ENCODE data around the gene SMYD3. TPM values are rescaled to one million over a fixed set of nuclear protein-coding genes. Genes with fewer than 3 reads are reported as not detected.

SMYD3 gene
- total and polyA plus RNA-seq, 10 of the 15 experiments (the other 5 are each of a cell fraction or from before 2014, with no cell fraction given), result 18.3 to 54.0 (median 24.8) TPM

GRCh38 chr1:246554201-246554600, 47.1 kb upstream of the SMYD3 start:
- DNase-seq (ENCODE audit: low read depth, low spot score) (no peak), FAIRE-seq (no peak), ATAC-seq (no peak)
- ChIA-PET CTCF (interaction anchor here (0.7 to 1.0 kb wide), 2 partner anchors 9 to 57 kb away, joined by 3 read pairs; no protein-coding TSS in a partner anchor), RAD21 (ENCODE audit: unreplicated experiment) (no interaction called here), POLR2A (interaction anchor here (0.7 kb wide), 1 partner anchor 175 kb away, joined by 3 read pairs; no protein-coding TSS in a partner anchor), SMC1A (ENCODE audit: uncharacterized antibody, unreplicated experiment) (no interaction called here)
- 100% methylated on average over 16 of the region's 16 CpGs for WGBS (ENCODE audit: insufficient coverage, insufficient replicate concordance, low lambda C conversion rate, missing lambda C conversion rate)
- H3K36me3 ChIP-seq (ENCODE audit: control insufficient read depth in 2 of 2, insufficient read depth in 2 of 2, low read length in 1 of 2), result peaks cover 9 to 17% of the 10 kb centered on the region in 2 experiments
- H3K27me3 ChIP-seq (replicated peaks in 1 of 2; ENCODE audit: control insufficient read depth in 2 of 2, insufficient read depth in 2 of 2, low read length in 1 of 2), result no peaks in the 10 kb centered on the region
- no peaks in the 10 kb centered on the region for H3K4me1 ChIP-seq (ENCODE audit: control insufficient read depth, insufficient read depth, low read length)
- no peak overlapping the region for H3K4me2 ChIP-seq (ENCODE audit: control insufficient read depth, insufficient read depth)
- H3K4me3 ChIP-seq, result no peak overlapping the region
- no peak overlapping the region for H3K9ac ChIP-seq (ENCODE audit: control insufficient read depth, insufficient read depth, low read length)
- no TSS peak for BruUV-seq (replicated peaks)
- H3K9me3 ChIP-seq (replicated peaks; ENCODE audit: control insufficient read depth, insufficient read depth, low read length), result no peaks in the 10 kb centered on the region
- in situ Hi-C loops (cut with MboI), result no loop called here
- TF ChIP-seq EGR1 (IDR thresholded peaks at IDR 0.05; ENCODE audit: borderline replicate concordance in 1 of 2, low read depth in 2 of 2, low read length in 2 of 2) (no peak), SMC3 (IDR thresholded peaks at IDR 0.05; ENCODE audit: borderline replicate concordance, low read length) (no peak), CBX5 (IDR thresholded peaks at IDR 0.05; ENCODE audit: low read depth) (no peak), CREM (IDR thresholded peaks at IDR 0.05; ENCODE audit: low read depth) (no peak)
- intact Hi-C loops (cut with micrococcal nuclease; ENCODE audit: unreplicated experiment), result no loop called here
- H3K79me2 ChIP-seq (ENCODE audit: control insufficient read depth, insufficient read depth, low read length), result no peaks in the 10 kb centered on the region; the same call in 1 of the 2 replicates
- no peak overlapping the region for H3K27ac ChIP-seq (ENCODE audit: control insufficient read depth, insufficient read depth)
- no peaks in the 10 kb centered on the region for H4K20me1 ChIP-seq (ENCODE audit: control insufficient read depth, insufficient read depth)
- H2AFZ ChIP-seq (ENCODE audit: control insufficient read depth, low read depth, low read length), result no peak overlapping the region

DNA sequence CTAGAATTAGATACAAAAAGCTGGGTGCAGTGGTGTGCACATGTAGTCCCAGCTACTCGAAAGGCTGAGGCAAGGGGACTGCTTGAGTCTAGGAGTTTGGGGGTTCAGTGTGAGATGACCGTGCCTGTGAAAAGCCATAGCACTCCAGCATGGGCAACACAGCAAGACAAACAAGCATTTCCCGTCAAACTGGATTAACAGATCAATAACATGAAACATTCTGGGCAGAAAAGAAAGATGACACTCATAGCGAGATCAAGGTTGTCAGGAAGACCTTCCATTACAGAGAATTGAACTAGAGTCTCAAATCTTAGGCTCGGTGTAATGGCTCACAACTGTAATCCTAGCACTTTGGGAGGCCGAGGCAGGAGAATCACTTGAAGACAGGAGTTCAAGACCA, 45.0 kb upstream of the SMYD3 start:
- Histone ChIP-seq H3K27ac (ENCODE audit: control insufficient read depth, insufficient read depth) (no peak overlapping the region), H3K36me3 (ENCODE audit: control insufficient read depth in 2 of 2, insufficient read depth in 2 of 2, low read length in 1 of 2) (peaks cover 9 to 13% of the 10 kb centered on the region in 2 experiments), H3K27me3 (replicated peaks in 1 of 2; ENCODE audit: control insufficient read depth in 2 of 2, insufficient read depth in 2 of 2, low read length in 1 of 2) (no peaks in the 10 kb centered on the region), H3K9ac (ENCODE audit: control insufficient read depth, insufficient read depth, low read length) (no peak overlapping the region), H3K4me1 (ENCODE audit: control insufficient read depth, insufficient read depth, low read length) (no peaks in the 10 kb centered on the region), H4K20me1 (ENCODE audit: control insufficient read depth, insufficient read depth) (no peaks in the 10 kb centered on the region), H3K9me3 (replicated peaks; ENCODE audit: control insufficient read depth, insufficient read depth, low read length) (no peaks in the 10 kb centered on the region), H3K4me3 (no peak overlapping the region), H3K79me2 (ENCODE audit: control insufficient read depth, insufficient read depth, low read length) (no peaks in the 10 kb centered on the region; the same call in 1 of the 2 replicates), H2AFZ (ENCODE audit: control insufficient read depth, low read depth, low read length) (no peak overlapping the region), H3K4me2 (ENCODE audit: control insufficient read depth, insufficient read depth) (no peak overlapping the region)
- ChIA-PET CTCF (interaction anchor here (0.8 kb wide), 1 partner anchor 8 kb away, joined by 3 read pairs; no protein-coding TSS in a partner anchor), RAD21 (ENCODE audit: unreplicated experiment) (no interaction called here), SMC1A (ENCODE audit: uncharacterized antibody, unreplicated experiment) (no interaction called here), POLR2A (no interaction called here)
- intact Hi-C loops (cut with micrococcal nuclease; ENCODE audit: unreplicated experiment) (no loop called here), in situ Hi-C loops (cut with MboI) (no loop called here)
- no peak for DNase-seq (ENCODE audit: low read depth, low spot score)
- no TSS peak for BruUV-seq (replicated peaks)
- 77% methylated on average over 6 of the region's 6 CpGs for WGBS (ENCODE audit: insufficient coverage, insufficient replicate concordance, low lambda C conversion rate, missing lambda C conversion rate)
- ATAC-seq, result no peak
- no peak for FAIRE-seq
- TF ChIP-seq HDAC2 (IDR thresholded peaks at IDR 0.05), result no peak
- no peak for TF ChIP-seq STAT1 (conservative IDR thresholded peaks at IDR 0.05)
- TF ChIP-seq CHD1 (IDR thresholded peaks at IDR 0.05; ENCODE audit: low read depth, low read length), result no peak
- TF ChIP-seq, protein P1, sequence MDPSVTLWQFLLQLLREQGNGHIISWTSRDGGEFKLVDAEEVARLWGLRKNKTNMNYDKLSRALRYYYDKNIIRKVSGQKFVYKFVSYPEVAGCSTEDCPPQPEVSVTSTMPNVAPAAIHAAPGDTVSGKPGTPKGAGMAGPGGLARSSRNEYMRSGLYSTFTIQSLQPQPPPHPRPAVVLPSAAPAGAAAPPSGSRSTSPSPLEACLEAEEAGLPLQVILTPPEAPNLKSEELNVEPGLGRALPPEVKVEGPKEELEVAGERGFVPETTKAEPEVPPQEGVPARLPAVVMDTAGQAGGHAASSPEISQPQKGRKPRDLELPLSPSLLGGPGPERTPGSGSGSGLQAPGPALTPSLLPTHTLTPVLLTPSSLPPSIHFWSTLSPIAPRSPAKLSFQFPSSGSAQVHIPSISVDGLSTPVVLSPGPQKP (IDR thresholded peaks at IDR 0.05; ENCODE audit: low read depth, low read length), result no peak
- no peak for TF ChIP-seq ZBTB11 (CRISPR knock-in tag; IDR thresholded peaks at IDR 0.05)
- TF ChIP-seq EZH2 (IDR thresholded peaks at IDR 0.05; ENCODE audit: borderline replicate concordance, control insufficient read depth, low read depth, low read length), result no peak
- no peak for TF ChIP-seq MEF2B (IDR thresholded peaks at IDR 0.05; ENCODE audit: partially characterized antibody, poor library complexity, severe bottlenecking)
- TF ChIP-seq NFYB (IDR thresholded peaks at IDR 0.05; ENCODE audit: insufficient read depth, low read depth, low read length), result no peak
